Large intestine (tissue), 3 donors: ENCODE data around the gene CUL7. TPM values are rescaled to one million over a fixed set of nuclear protein-coding genes. Genes with fewer than 3 reads are reported as not detected.
A peak's percentile ranks its signal among the peaks of the same experiment; 100 is the strongest.

ENCODE experiments used
- DNase-seq, 2 donors: peaks; one replicate each; pipeline versions ENCODE4 v3.0.0 to v3.0.0-alpha.2; 2013
- H3K27ac ChIP-seq: one replicate; pipeline ENCODE4 v1.5.1; 2013; ENCODE audit warnings: low read length
- H3K27me3 ChIP-seq: 2 replicates; pipeline ENCODE4 v1.6.1; 2013; ENCODE audit warnings: low read length; ENCODE audit not compliant: control insufficient read depth, insufficient read depth
- H3K36me3 ChIP-seq: 2 replicates; pipeline ENCODE4 v1.6.1; 2013; ENCODE audit warnings: low read length; ENCODE audit not compliant: control insufficient read depth, insufficient read depth
- H3K4me1 ChIP-seq: one replicate; pipeline ENCODE4 v1.6.1; 2013; ENCODE audit warnings: low read length; ENCODE audit not compliant: control insufficient read depth, insufficient read depth
- H3K4me3 ChIP-seq: one replicate; pipeline ENCODE4 v1.5.1; 2013; ENCODE audit warnings: low read length
- H3K9me3 ChIP-seq: one replicate; pipeline ENCODE4 v1.6.1; 2013; ENCODE audit warnings: mild to moderate bottlenecking, low read depth, low read length, moderate library complexity; ENCODE audit not compliant: control insufficient read depth
- WGBS: methylation state at CpG from one replicate; pipeline ENCODE4 v1.1.5; 2013; ENCODE audit warnings: low lambda C conversion rate; ENCODE audit not compliant: insufficient coverage; 5-methylcytosine and 5-hydroxymethylcytosine counted together
- polyA plus RNA-seq: library from polyadenylated mRNA; unstranded; fragments of 120-200 nt; gene quantifications from one replicate; pipeline ENCODE4 v1.2.1, GENCODE V29; 2013

CUL7 gene
- polyA plus RNA-seq, 1 donor = 40.7 TPM

GRCh38 chr6:43060034-43060754, 6.5 kb upstream of the CUL7 start:
- H3K27ac ChIP-seq = peak overlapping the region; percentile 99
- peaks cover 42% of the 10 kb centered on the region for H3K36me3 ChIP-seq
- peak overlapping the region; percentile 76 for H3K4me3 ChIP-seq
- WGBS = no CpG with 5 or more reads among the region's 15 CpGs
- H3K27me3 ChIP-seq = no peaks in the 10 kb centered on the region
- no peaks in the 10 kb centered on the region for H3K9me3 ChIP-seq
- DNase-seq = peak; percentile 86 to 90
- peaks cover 29% of the 10 kb centered on the region for H3K4me1 ChIP-seq

DNA sequence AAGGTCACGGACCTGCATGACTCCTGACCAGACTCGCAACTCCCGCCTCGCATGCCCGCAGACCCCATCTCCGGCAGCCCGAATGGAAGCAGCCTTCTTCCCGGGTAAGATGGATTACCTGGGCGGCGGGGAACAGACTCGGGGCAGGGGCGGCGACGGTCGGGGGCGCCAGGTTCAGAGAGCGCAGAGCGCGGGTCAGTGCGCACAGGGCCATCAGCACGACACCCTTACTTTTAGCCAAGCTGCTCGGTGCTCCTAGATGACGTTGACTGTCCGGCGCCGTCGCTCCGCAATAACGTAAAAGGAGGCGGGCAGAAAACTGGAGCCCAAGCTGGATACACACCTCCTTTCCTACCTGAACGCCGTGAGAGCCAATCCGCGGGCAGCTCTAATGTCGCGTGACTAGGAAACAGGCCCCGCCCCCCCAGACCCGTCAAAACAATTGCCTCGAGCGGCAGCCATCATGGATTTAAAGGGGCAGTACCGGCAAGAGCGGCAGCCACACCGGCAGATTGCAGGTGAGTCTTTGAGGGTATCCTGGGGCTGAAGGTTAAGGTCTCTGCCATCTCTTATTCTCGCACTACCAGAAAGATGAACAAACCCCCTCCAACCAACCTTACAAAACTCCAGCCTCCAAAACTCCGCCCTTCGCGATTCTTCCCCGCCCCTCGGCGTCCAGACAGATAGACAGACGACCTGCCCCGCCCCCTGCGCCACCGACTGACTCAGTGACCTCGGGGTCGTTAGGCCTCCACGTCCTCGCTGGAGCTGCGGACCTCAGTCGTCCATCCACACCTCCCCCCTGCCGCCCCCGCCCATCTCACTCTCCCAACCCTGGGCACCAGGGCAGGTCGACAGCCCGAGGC, 5.8 kb upstream of the CUL7 start, which contains the start of the genes KLC4 and MRPL2:
Gene KLC4, plus strand, starts transcription at position 464 of the 866 bp plus-strand sequence. CDS start 1,705 bp downstream, outside the sequence.
Gene MRPL2, minus strand, starts transcription at position 267 of the 866 bp plus-strand sequence. Its CDS starts 53 bp downstream, at position 214.
- WGBS = no CpG with 5 or more reads among the region's 64 CpGs
- H3K36me3 ChIP-seq = peaks cover 38% of the 10 kb centered on the region
- peak within 1 kb of the TSS; percentile 76 for H3K4me3 ChIP-seq
- peak; percentile 99 for DNase-seq
- H3K4me1 ChIP-seq = peaks cover 29% of the 10 kb centered on the region
- no peaks in the 10 kb centered on the region for H3K27me3 ChIP-seq
- H3K9me3 ChIP-seq = no peaks in the 10 kb centered on the region
- peak within 1 kb of the TSS; percentile 99 for H3K27ac ChIP-seq

DNA sequence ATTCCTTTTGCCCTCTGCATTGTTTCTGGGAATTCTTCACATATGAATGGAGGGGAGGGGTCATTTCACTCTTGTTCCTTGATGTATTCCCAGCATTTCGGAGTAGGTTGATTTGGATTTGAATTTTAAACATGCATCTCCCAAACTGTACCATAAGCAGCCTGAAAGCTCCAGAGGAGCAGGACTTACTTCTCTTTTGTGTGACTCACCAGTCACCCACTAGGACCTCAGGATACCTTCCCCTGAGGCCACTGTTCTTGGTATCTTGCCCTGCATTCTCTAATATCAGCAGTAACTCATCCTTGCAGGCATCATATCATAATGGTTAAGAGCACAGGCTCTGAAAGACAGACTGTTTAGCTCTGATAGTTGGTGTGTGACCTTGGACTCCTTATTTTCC, 4.9 kb upstream of the CUL7 start:
- whole genome bisulfite sequencing = 100% methylated on average over 1 of the region's 1 CpG
- no peaks in the 10 kb centered on the region for H3K9me3 ChIP-seq
- H3K4me1 ChIP-seq = peaks cover 32% of the 10 kb centered on the region
- H3K27me3 ChIP-seq = no peaks in the 10 kb centered on the region
- peak overlapping the region; percentile 76 for H3K4me3 ChIP-seq
- H3K36me3 ChIP-seq = peaks cover 32% of the 10 kb centered on the region
- peak overlapping the region; percentile 56 for H3K27ac ChIP-seq
- no peak for DNase-seq

- no CpG with 5 or more reads among the region's 8 CpGs for whole genome bisulfite sequencing
- Histone ChIP-seq H3K4me1 (peaks cover 26% of the 10 kb centered on the region), H3K27ac (no peak overlapping the region), H3K9me3 (no peaks in the 10 kb centered on the region), H3K27me3 (no peaks in the 10 kb centered on the region), H3K4me3 (no peak overlapping the region), H3K36me3 (peaks cover 31% of the 10 kb centered on the region)
- no peak for DNase-seq
These were observed 2.3 kb upstream of the CUL7 start for GRCh38 chr6:43055966-43056365.

DNA sequence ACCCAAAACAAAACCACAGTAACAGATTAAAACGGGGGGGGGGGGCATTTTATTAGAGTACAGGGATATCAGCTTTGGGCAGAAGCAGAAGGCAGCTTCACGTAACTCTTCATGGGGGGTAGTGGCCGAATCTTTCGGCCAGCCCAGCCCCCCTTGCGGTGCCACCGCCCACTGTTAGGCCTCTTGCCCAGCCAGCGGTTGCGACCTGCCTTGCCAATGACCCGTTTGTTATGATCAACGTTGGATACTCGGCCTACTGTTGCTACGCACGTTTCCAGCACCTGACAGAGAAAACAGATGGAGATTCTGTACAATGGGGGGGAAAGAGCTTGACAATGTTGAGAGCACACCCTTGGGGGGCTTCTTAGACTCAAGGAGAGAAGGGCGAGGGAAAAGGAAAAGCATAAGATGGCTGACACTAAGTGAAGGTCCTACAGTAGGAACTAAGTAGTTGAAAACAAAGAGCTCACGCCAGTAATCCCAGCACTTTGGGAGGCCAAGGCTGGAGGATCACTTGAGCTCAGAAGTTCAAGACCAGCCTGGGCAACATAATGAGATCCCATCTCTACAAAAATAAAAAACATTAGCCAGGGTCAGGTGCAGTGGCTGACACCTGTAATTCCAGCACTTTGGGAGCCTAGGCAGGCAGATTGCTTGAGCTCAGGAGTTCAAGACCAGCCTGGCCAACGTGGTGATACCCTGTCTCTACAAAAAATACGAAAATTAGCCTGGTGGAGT, 724 bp upstream of the CUL7 start:
- peaks cover 47% of the 10 kb centered on the region for H3K36me3 ChIP-seq
- peak overlapping the region; percentile 91 for H3K27ac ChIP-seq
- H3K4me1 ChIP-seq = peaks cover 26% of the 10 kb centered on the region
- no peaks in the 10 kb centered on the region for H3K9me3 ChIP-seq
- DNase-seq = no peak
- WGBS = no CpG with 5 or more reads among the region's 17 CpGs
- H3K4me3 ChIP-seq = peak overlapping the region; percentile 85
- no peaks in the 10 kb centered on the region for H3K27me3 ChIP-seq

DNA sequence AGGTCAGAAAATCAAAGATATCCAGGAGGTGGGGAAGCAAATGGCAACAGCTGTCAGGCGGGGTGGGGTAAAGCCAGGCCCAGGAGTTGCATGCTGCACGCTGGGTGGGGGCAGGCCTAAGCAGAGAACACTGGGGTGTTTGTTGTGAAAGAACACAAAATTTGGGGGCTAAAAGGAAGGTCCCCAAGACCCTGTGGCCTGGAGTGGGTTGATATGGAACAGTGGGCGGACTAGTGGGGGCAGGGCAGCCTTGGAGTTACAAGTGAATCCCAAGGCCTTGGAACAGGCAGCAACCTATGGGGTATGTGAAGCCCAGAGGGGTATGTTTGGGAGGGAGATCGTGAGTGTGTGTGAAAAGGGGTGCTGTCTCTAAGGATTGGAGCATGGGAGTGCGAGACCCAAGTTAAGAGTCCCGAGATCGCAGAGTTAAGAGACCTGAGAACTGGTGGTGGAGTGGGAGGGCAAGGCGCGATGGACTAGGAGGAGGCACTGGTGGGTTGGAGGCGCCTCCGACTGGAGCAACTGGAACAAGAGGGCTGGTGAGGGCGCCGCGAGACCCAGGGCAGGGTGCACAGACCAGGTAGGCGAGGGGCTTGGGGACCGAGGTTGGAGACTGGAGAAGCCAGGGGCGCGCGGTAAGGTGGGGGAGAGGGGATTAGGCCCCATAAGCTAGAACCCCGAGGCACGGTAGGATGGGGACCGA, 658 bp downstream of the CUL7 start:
- DNase-seq = peak in 1 of 2 donors; percentile 66

GRCh38 chr6:43052225-43052841, 1.3 kb downstream of the CUL7 start:
- peaks cover 55% of the 10 kb centered on the region for H3K36me3 ChIP-seq
- peak overlapping the region; percentile 85 for H3K4me3 ChIP-seq
- DNase-seq = no peak
- peak overlapping the region; percentile 91 for H3K27ac ChIP-seq
- WGBS = 60% methylated on average over 1 of the region's 19 CpGs
- H3K4me1 ChIP-seq = peaks cover 16% of the 10 kb centered on the region
- H3K9me3 ChIP-seq = no peaks in the 10 kb centered on the region
- H3K27me3 ChIP-seq = no peaks in the 10 kb centered on the region

More for the DNA sequence above, 658 bp downstream of the CUL7 start:
- Histone ChIP-seq H3K4me3 (peak overlapping the region; percentile 85), H3K27ac (peak overlapping the region; percentile 91), H3K9me3 (no peaks in the 10 kb centered on the region), H3K27me3 (no peaks in the 10 kb centered on the region), H3K36me3 (peaks cover 54% of the 10 kb centered on the region), H3K4me1 (peaks cover 18% of the 10 kb centered on the region)
- WGBS = 40% methylated on average over 1 of the region's 22 CpGs

- Histone ChIP-seq H3K36me3 (peaks cover 62% of the 10 kb centered on the region), H3K4me1 (peaks cover 16% of the 10 kb centered on the region), H3K27ac (no peak overlapping the region), H3K9me3 (no peaks in the 10 kb centered on the region), H3K4me3 (no peak overlapping the region), H3K27me3 (no peaks in the 10 kb centered on the region)
- DNase-seq = no peak
- no CpG with 5 or more reads among the region's 17 CpGs for WGBS
These were observed 2.7 kb downstream of the CUL7 start for GRCh38 chr6:43050981-43051380.

GRCh38 chr6:43047998-43048397, 5.7 kb downstream of the CUL7 start:
- no peak overlapping the region for H3K27ac ChIP-seq
- no CpG with 5 or more reads among the region's 7 CpGs for WGBS
- no peak for DNase-seq

More at GRCh38 chr6:43047998-43048397, 5.7 kb downstream of the CUL7 start:
- Histone ChIP-seq H3K27me3 (no peaks in the 10 kb centered on the region), H3K36me3 (peaks cover 78% of the 10 kb centered on the region), H3K4me3 (no peak overlapping the region), H3K4me1 (peaks cover 12% of the 10 kb centered on the region), H3K9me3 (no peaks in the 10 kb centered on the region)
